AG04450 (cell line): ENCODE results near the gene MRPS21. TPM values are rescaled to one million over a fixed set of nuclear protein-coding genes. Genes with fewer than 3 reads are reported as not detected.

ENCODE experiments used
- CTCF ChIA-PET: fragments of 300-600, 350-600 bp; formaldehyde crosslinking; extraction: SDS; loops from one replicate; lab custom pipeline; 2022; ENCODE audit warnings: antibody characterized with exemption, inconsistent platforms; lab: Charles Lee
- POLR2A ChIA-PET: fragments of 350-600 bp; formaldehyde crosslinking; extraction: SDS; loops from one replicate; lab custom pipeline; 2021; ENCODE audit warnings: antibody characterized with exemption, inconsistent platforms; lab: Yijun Ruan, JAX
- DNase-seq: peaks from one replicate; pipeline ENCODE4 v3.0.0-alpha.2; 2011; ENCODE audit warnings: low read depth, low spot score
- H3K27ac ChIP-seq: one replicate; pipeline ENCODE4 v1.5.1; 2012; ENCODE audit warnings: low read depth, low read length, control low read depth
- H3K27me3 ChIP-seq: one replicate; pipeline ENCODE4 v1.6.0; 2012; ENCODE audit warnings: low read length; ENCODE audit not compliant: control insufficient read depth, insufficient read depth
- H3K4me3 ChIP-seq: 2 replicates; pipeline ENCODE4 v1.5.1; 2011; ENCODE audit warnings: mild to moderate bottlenecking, low read depth, low read length, control low read depth
- H3K9me3 ChIP-seq: 2 replicates; pipeline ENCODE4 v1.5.1; 2012; ENCODE audit warnings: low read length; ENCODE audit not compliant: control insufficient read depth, insufficient read depth
- CTCF ChIP-seq: IDR thresholded peaks from 2 replicates; pipeline ENCODE4 v1.5.1; 2011; ENCODE audit warnings: low read depth, low read length, control low read depth, inconsistent platforms
- polyA plus RNA-seq: library from polyadenylated mRNA; depleted of rRNA; stranded (reverse); fragments of >200 nt; gene quantifications from 2 replicates; pipeline ENCODE4 v1.2.3, GENCODE V29; 2011; rRNA removed

Gene MRPS21
- polyA plus RNA-seq, 1 experiment, result 71.0 TPM

- POLR2A ChIA-PET, result no interaction called here
- no peak for TF ChIP-seq CTCF
- H3K9me3 ChIP-seq, result no peaks in the 10 kb centered on the region
- DNase-seq, result no peak
- H3K4me3 ChIP-seq, result no peak overlapping the region
- CTCF ChIA-PET, result no interaction called here
- no peaks in the 10 kb centered on the region for H3K27me3 ChIP-seq
- no peak overlapping the region for H3K27ac ChIP-seq
Observed at GRCh38 chr1:150352866-150353265, 59.2 kb downstream of the MRPS21 start.

Other genes starting within 250 kb of the MRPS21 start
- 49.5 and 61.3 TPM in 2 replicates for gene VPS45, start 226.1 kb upstream of the MRPS21 start, polyA plus RNA-seq
- 62.0 and 73.4 TPM in 2 replicates for gene PLEKHO1, start 143.9 kb upstream of the MRPS21 start, polyA plus RNA-seq
- gene ANP32E, start 57.7 kb upstream of the MRPS21 start, polyA plus RNA-seq, result 16.8 and 22.7 TPM in 2 replicates
- gene CA14, start 36.1 kb upstream of the MRPS21 start, polyA plus RNA-seq, result 0.09 TPM in 2 replicates
- 117 and 121 TPM in 2 replicates for gene APH1A, start 24.8 kb upstream of the MRPS21 start, polyA plus RNA-seq
- gene C1orf54, start 21.1 kb upstream of the MRPS21 start, polyA plus RNA-seq, result 78.3 and 79.3 TPM in 2 replicates
- 8.6 and 9.4 TPM in 2 replicates for gene CIART, start 11.3 kb upstream of the MRPS21 start, polyA plus RNA-seq
- gene PRPF3, start 27.7 kb downstream of the MRPS21 start, polyA plus RNA-seq, result 33.8 and 35.9 TPM in 2 replicates
- gene RPRD2, start 70.3 kb downstream of the MRPS21 start, polyA plus RNA-seq, result 17.1 and 19.7 TPM in 2 replicates
- gene TARS2, start 193.6 kb downstream of the MRPS21 start, polyA plus RNA-seq, result 14.5 and 14.6 TPM in 2 replicates
- 122 and 163 TPM in 2 replicates for gene ECM1, start 214.2 kb downstream of the MRPS21 start, polyA plus RNA-seq
- not detected in 2 replicates for gene FALEC, start 221.9 kb downstream of the MRPS21 start, polyA plus RNA-seq